RWPE1 (cell line): ENCODE measurements around the gene YARS1.

Experiments used
- CTCF ChIA-PET: fragments of 350-600 bp; sonication (Branson Sonifier 250); formaldehyde crosslinking; extraction: SDS; loops from one replicate; lab custom pipeline; 2021; lab: Yijun Ruan, JAX
- POLR2A ChIA-PET: fragments of 400-600 bp; formaldehyde crosslinking; extraction: SDS; loops from one replicate; lab custom pipeline; 2020; ENCODE audit warnings: antibody characterized with exemption; ENCODE audit not compliant: low non-redundant PET; lab: Yijun Ruan, JAX
- DNase-seq: peaks from one replicate; pipeline ENCODE4 v3.0.0; 2012; ENCODE audit warnings: low spot score
- H3K27ac ChIP-seq: fragments of 450-650 bp; 2 replicates; pipeline ENCODE4 v1.5.1; 2017
- CTCF ChIP-seq: fragments of 450-650 bp; conservative IDR thresholded peaks from 2 replicates; pipeline ENCODE4 v1.5.1; 2017; ENCODE audit warnings: low read depth, mild to moderate bottlenecking

Gene YARS1

GRCh38 chr1:32743380-32744070, 73.6 kb downstream of the YARS1 start:
- DNase-seq, result no peak
- H3K27ac ChIP-seq, result peak overlapping the region; percentile 94
- TF ChIP-seq CTCF, result no peak
- POLR2A ChIA-PET, result interaction anchor here (0.6 kb wide), 1 partner anchor 54 kb away, joined by 8 read pairs; no protein-coding TSS in a partner anchor
- CTCF ChIA-PET, result interaction anchor here (1.7 kb wide), 1 partner anchor 31 kb away, joined by 13 read pairs; no protein-coding TSS in a partner anchor

GRCh38 chr1:32742956-32743355, 74.2 kb downstream of the YARS1 start:
- CTCF ChIA-PET, result interaction anchor here (1.0 to 1.7 kb wide), 2 partner anchors 30 to 31 kb away, joined by 3 to 13 read pairs; no protein-coding TSS in a partner anchor
- H3K27ac ChIP-seq, result peak overlapping the region; percentile 94
- POLR2A ChIA-PET, result interaction anchor here (0.6 kb wide), 1 partner anchor 53 kb away, joined by 8 read pairs; no protein-coding TSS in a partner anchor
- DNase-seq, result peak; percentile 50
- TF ChIP-seq CTCF, result no peak

- H3K27ac ChIP-seq, result peak overlapping the region; percentile 94
- no peak for TF ChIP-seq CTCF
- POLR2A ChIA-PET, result interaction anchor here (0.6 kb wide), 2 partner anchors 52 to 202 kb away, joined by 4 to 8 read pairs; no protein-coding TSS in a partner anchor
- peak; percentile 60 for DNase-seq
- CTCF ChIA-PET, result interaction anchor here (0.6 to 1.7 kb wide), 4 partner anchors 30 to 36 kb away, joined by 3 to 13 read pairs (median 4); no protein-coding TSS in a partner anchor
Measured at GRCh38 chr1:32742199-32742947, 74.8 kb downstream of the YARS1 start.

GRCh38 chr1:32741413-32742198, 75.6 kb downstream of the YARS1 start:
- ChIA-PET POLR2A (no interaction called here), CTCF (interaction anchor here (0.6 to 1.7 kb wide), 3 partner anchors 29 to 36 kb away, joined by 3 to 13 read pairs (median 4); no protein-coding TSS in a partner anchor)
- peak overlapping the region; percentile 94 for H3K27ac ChIP-seq
- DNase-seq, result peak; percentile 70
- TF ChIP-seq CTCF, result peak; percentile 53

- ChIA-PET POLR2A (no interaction called here), CTCF (interaction anchor here (1.4 kb wide), 1 partner anchor 32 kb away, joined by 3 read pairs; no protein-coding TSS in a partner anchor)
- peak overlapping the region; percentile 94 for H3K27ac ChIP-seq
- TF ChIP-seq CTCF, result no peak
- no peak for DNase-seq
Measured at GRCh38 chr1:32741059-32741412, 76.1 kb downstream of the YARS1 start.
